NT2/D1 (cell line): ENCODE data around the gene RBBP5.

Experiments
- YY1 ChIP-seq: IDR thresholded peaks from 2 replicates; pipeline ENCODE4 v1.6.1; 2011; ENCODE audit not compliant: insufficient read length, insufficient read depth
- ZNF274 ChIP-seq: IDR thresholded peaks from 2 replicates; pipeline ENCODE4 v1.6.1; 2011; ENCODE audit warnings: mild to moderate bottlenecking, low read depth, low read length

GRCh38 chr1:205056956-205057568 is 64.7 kb downstream of the RBBP5 start:
- no peak for TF ChIP-seq ZNF274
- no peak for TF ChIP-seq YY1
